Subcutaneous adipose tissue (tissue), 4 donors: ENCODE results near the gene PRIMA1. TPM values are rescaled to one million over a fixed set of nuclear protein-coding genes. Genes with fewer than 3 reads are reported as not detected.

Experiments used
- total RNA-seq, 4 donors: library from RNA; depleted of rRNA; stranded (reverse); fragments of >200 nt; gene quantifications; one replicate each; pipeline ENCODE4 v1.1.0, GENCODE V29; 2016
- TF ChIP-seq, protein P1 (sequence below): fragments of 450-650 bp; IDR thresholded peaks from one replicate; pipeline ENCODE4 v1.5.1; 2016; ENCODE audit warnings: low read depth, mild to moderate bottlenecking, control low read depth, antibody characterized with exemption, moderate library complexity

Gene PRIMA1
- total RNA-seq, 4 donors from 2014 or later, result 0.51 to 1.3 (median 0.80) TPM

DNA sequence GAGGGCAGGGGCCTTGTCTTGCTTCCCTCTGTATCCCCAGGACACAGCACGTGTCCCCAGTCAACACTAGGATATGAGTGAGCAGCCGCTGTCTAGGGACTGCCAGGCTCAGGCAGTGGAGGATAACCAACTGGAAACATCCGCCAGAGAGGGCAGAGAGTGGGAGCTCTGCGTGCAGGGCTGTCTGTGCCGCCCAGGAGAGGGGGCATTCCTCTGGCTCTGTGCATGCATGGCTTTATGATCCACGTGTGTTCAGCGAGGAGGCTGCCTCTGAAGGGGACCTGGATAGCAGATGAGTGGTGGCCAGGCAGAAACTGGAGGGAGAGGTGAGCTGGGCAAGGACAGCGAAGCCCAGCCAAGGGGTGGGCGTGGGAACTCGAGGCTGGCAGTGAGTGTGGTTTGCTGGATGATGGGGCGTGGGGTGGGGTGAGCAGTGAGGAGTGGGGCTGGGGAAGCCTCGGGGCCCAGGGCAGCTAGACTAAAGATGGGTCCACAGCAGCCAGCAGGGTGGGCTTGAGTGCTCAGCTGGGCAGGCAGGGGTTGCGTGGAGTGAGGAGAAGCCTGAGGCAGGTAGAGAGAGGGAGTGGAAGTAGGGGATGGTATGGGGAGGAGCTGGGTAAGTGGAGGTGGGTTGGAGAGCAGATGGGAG, 72.9 kb downstream of the PRIMA1 start:
- TF ChIP-seq, protein P1, sequence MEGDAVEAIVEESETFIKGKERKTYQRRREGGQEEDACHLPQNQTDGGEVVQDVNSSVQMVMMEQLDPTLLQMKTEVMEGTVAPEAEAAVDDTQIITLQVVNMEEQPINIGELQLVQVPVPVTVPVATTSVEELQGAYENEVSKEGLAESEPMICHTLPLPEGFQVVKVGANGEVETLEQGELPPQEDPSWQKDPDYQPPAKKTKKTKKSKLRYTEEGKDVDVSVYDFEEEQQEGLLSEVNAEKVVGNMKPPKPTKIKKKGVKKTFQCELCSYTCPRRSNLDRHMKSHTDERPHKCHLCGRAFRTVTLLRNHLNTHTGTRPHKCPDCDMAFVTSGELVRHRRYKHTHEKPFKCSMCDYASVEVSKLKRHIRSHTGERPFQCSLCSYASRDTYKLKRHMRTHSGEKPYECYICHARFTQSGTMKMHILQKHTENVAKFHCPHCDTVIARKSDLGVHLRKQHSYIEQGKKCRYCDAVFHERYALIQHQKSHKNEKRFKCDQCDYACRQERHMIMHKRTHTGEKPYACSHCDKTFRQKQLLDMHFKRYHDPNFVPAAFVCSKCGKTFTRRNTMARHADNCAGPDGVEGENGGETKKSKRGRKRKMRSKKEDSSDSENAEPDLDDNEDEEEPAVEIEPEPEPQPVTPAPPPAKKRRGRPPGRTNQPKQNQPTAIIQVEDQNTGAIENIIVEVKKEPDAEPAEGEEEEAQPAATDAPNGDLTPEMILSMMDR, result no peak

DNA sequence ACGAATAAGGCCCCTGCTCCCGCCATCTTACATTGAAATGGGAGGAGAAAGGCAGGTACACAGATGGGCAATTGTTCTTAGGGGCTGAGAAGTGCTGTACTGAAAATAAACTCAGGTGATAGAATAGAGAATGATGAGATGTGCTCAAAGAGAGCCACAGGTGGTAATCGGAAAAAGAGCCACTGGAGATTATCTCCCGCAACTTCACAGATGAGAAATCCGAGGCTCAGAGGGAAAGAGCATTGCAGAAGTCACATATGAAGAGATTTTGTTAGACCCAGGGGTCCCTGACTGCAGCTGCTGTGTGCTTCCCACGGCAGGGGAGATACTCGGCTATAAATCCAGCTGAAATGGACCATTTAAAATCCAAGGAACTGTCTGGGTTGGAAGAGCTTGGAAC, 73.7 kb downstream of the PRIMA1 start:
- TF ChIP-seq, protein P1, result no peak

DNA sequence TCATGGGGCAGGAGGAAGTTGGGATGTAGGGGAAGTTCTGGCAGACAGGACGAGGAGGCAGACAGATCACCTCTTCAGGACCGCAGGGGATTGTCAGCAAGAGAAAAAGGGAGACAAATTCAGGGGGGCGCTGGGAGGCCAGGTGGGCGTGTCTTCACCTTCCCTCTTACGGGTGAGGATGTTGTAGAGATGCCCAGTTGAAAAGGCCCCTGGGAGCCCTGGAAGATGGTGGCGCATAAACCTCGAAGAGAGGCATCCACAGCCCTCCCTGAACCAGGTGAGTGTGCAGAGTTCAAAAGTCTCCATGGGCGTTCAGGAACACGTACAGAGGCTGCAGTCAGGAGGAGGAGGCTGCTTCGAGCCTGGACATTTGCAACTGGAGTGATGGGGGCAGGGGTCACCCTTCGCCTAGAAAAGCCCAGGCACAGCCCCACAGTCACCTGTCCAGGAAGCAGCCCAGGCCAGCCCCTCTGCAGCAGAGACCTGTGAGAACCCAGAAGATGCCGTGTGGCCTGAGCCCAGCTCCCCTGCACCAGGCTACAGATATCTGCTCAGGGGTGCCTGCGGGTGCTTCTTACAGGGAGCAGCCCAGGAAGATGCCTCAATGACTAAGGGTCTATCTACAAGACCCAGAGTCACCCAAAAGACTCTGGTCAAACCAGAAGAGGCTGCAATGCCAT, 74.4 kb downstream of the PRIMA1 start:
- TF ChIP-seq, protein P1, result no peak

DNA sequence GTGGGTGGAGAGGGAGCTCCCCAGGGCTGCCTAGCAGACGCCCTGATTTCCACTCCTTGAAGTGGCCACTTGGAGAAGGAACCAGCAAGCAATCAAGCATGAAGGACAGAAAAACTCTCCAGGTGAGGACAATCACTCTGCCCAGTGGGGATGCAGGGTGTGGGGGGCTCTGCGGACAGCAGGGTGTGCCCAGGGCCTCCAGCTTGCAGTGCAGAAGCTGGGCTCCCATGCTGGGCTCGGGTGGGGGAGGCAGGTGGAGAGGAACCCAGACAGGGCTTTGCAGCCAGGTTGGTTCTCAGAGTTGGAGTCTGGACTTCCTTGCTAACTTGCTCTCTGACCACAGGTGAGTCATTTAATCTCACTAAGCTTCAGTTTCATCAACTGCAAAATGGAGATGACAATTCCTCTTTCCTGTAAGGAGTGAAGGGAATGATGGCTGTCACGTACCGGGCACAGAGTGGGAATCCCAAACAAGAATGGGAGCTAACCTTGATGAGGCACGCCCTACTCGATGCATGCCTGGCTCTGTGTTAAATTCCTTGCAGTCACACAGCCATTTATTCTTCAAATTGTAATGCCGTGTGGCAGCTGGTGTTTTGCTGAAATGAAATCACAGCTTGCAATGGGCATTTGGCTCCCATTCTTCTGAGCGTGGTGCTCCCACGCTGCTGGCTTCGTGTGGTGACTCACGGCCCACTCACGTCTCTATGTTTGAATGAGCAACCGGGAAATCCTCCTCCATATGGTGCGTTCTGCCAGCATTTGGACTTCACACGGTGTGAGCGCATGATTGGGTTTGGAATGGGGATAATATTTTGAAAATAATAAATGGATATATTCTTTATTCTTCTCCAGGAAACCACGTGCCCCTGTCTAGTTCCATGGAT, 75.2 kb downstream of the PRIMA1 start:
- TF ChIP-seq, protein P1, result no peak

DNA sequence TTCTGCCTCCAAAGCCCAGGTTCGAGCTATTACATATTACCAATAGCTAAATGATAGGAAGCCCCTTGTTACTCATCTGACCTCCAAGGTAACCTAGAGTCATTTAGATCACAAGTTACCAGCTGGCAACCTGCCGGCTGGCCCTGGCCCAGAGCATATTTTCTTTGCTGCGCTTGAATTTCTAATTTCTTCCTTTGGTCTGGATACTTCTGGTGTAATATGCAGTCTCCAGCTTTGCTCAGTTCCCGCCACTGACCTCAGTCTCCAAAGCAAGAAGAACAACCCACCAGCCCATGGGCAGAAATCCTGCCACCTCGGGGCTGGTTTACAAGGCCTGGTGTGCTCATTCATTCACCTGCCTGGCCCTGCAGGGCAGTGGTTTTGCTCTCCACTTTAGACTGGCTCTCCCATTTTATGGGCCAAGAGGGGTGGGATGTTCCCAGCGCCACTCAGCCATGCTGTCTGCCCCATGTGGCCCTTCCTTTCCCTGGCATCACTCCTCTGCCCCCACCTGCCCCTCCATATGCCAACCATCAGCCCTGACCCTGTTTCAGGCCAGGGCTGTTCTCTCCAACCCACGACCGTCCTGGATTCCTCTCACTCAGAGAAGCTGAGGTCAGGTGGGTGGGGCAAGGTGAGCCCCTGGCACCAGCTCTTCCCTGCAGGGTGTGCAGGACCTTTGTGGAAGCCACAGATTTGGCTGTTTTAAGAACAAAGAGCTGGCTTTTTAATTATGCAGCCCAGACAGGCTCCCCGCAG, 76.0 kb downstream of the PRIMA1 start:
- TF ChIP-seq, protein P1, result no peak

DNA sequence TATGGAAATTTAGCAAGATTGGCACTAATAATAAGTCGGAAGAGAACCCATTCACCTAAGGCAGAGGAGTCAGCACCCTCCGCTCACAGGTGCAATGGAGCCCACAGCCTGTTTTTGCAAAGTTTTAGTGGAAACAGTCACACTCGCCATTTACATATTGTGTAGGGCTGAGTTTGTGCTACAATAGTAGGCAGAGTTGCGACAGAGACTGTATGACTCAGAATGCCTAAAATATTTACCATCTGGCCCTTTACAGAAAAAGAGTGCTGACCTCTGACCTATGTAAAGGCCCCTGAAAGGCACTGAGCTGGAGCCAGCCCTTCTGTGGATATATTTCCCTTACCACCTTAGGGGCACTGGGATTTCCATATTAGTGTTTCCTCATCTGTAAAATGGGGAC, 79.0 kb downstream of the PRIMA1 start:
- TF ChIP-seq, protein P1, result no peak
